IPS DF 6.9 (cell line): Measurements from ENCODE around the gene LRRC75A.
A peak's percentile ranks its signal among the peaks of the same experiment; 100 is the strongest.
"Not testable (repeated sequence)": the region's sequence is repeated elsewhere in the genome, so short reads cannot be mapped to it uniquely, and the experiment has no call there.

Source experiments
- DNase-seq: peaks from one replicate; pipeline ENCODE4 v3.0.0-alpha.2; 2013; ENCODE audit warnings: low read depth, low spot score
- H3K27ac ChIP-seq: one replicate; pipeline ENCODE4 v1.5.1; 2013; ENCODE audit warnings: low read length, control low read depth
- H3K27me3 ChIP-seq: 2 replicates; pipeline ENCODE4 v1.6.1; 2013; ENCODE audit warnings: mild to moderate bottlenecking, low read length; ENCODE audit not compliant: control insufficient read depth, insufficient read depth
- H3K36me3 ChIP-seq: 2 replicates; pipeline ENCODE4 v1.6.1; 2013; ENCODE audit warnings: low read length; ENCODE audit not compliant: control insufficient read depth, insufficient read depth
- H3K4me1 ChIP-seq: 2 replicates; pipeline ENCODE4 v1.6.1; 2013; ENCODE audit warnings: low read length; ENCODE audit not compliant: control insufficient read depth, insufficient read depth
- H3K4me3 ChIP-seq: 2 replicates; pipeline ENCODE4 v1.5.1; 2013; ENCODE audit warnings: mild to moderate bottlenecking, low read length
- H3K9me3 ChIP-seq: 2 replicates; pipeline ENCODE4 v1.6.1; 2013; ENCODE audit warnings: low read length, inconsistent platforms; ENCODE audit not compliant: control insufficient read depth, insufficient read depth
- WGBS: extraction: QIAGEN DNeasy Blood & Tissue Kit; methylation state at CpG from one replicate; pipeline ENCODE4 v1.1.7; 2013; ENCODE audit warnings: mixed read lengths, missing lambda C conversion rate; ENCODE audit not compliant: insufficient read length, insufficient coverage; 5-methylcytosine and 5-hydroxymethylcytosine counted together

The LRRC75A gene

DNA sequence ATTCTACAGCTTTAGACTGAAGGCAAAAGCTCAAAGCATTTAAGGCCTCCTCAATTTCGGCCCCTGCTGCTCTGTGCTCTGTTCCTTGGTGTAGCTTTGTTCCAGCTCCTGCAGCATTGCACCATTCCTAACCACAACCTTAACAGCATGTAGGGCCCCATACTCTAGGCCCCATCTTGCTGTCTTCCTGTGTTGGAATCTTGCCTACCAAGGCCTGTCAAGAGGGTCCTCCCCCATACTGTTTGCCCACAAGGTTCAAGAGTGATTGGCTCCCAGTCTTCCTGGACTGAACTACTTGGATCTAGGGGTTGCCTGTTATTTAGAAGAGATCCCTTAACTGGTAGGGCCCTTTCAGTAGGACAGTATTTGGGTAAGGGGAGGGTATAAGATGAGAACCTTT, 49.9 kb downstream of the LRRC75A start:
- no CpG with 5 or more reads among the region's 1 CpG for WGBS
- H3K9me3 ChIP-seq = no peaks in the 10 kb centered on the region
- no peak overlapping the region for H3K4me3 ChIP-seq
- DNase-seq = no peak
- peaks cover 3% of the 10 kb centered on the region; the same call in 1 of the 2 replicates for H3K4me1 ChIP-seq
- no peaks in the 10 kb centered on the region for H3K27me3 ChIP-seq
- H3K36me3 ChIP-seq = peaks cover 48% of the 10 kb centered on the region
- H3K27ac ChIP-seq = no peak overlapping the region

DNA sequence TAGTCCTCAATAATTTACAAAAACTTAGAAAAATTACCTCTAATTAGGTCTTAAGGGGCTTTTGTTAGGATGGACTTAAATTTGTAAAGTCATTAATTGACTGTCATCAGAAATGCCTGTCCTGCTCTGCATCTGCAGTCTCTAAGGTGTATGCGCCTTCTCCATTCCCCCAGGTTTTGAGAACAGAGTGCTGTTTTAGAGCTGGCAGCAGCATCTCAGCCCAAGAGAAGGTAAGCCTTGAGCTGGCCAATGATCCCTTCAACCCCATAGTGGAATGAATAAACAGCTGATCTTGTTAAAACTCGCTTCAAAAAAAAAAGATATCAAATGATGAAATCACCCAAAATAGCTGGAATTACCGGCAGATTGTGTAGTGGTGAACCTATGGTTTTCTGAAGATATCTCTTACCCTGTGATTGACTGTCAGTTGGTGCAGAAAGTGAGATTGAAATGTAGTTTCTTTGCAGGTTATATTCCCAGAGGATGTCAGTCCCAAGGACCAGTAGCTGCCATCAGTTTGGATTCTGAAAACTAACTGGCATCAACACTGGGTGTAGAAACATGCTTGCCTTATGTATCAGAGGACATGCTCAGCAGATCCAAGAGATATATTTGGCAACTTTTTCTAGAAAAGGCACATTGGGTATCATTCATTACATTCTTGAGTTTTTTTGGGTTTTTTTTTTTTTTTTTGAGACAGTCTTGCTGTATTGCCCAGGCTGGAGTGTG, 50.9 kb downstream of the LRRC75A start:
- Histone ChIP-seq H3K4me1 (peaks cover 2% of the 10 kb centered on the region; the same call in 1 of the 2 replicates), H3K4me3 (no peak overlapping the region), H3K27ac (no peak overlapping the region), H3K27me3 (no peaks in the 10 kb centered on the region), H3K9me3 (no peaks in the 10 kb centered on the region), H3K36me3 (peaks cover 45% of the 10 kb centered on the region)
- WGBS = no CpG with 5 or more reads among the region's 3 CpGs
- DNase-seq = no peak

DNA sequence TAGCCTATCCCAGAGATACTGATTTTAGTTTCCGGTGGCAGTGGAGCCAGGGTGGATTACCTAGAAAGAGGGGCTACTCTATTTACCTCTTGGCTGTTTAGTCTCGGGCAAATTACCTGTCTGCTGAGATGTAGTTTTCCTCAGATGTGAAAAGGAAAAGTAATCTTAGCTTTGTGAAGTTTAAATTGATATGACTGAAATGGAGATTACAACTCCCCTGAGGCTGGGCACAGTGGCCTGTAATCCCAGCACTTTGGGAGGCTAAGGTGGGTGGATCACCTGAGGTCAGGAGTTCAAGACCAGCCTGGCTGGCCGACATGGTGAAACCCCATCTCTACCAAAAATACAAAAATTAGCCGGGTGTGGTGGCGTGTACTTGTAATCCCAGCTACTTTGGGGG, 51.6 kb downstream of the LRRC75A start:
- H3K4me1 ChIP-seq, H3K27ac ChIP-seq: not testable (repeated sequence)
- WGBS = no CpG with 5 or more reads among the region's 5 CpGs

DNA sequence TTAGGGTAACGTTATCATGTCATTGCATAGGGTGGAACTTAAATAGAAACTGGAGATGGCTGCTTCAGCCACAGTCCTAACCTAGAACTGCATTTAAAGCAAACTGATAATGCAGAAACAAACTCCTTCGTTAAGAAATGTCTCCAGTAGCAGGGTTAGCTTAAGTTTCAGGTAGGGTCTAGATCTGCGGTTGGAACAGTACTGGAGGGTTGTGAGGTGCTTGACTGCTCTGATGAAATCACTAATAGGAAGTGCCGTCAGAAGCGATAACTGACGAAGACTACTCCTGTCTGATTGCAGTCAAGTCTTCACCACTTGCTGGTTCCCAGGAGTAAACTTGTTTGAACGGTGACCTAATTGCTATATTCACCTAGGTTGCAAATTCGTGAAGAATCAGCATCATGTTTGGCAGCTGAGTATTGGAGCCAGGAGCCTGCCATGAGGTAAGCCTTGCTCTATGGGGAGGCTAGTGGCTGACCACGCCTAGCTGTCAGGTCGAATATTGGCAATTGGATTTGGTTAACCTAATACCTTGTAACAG, 52.1 kb downstream of the LRRC75A start:
- Histone ChIP-seq H3K36me3 (peaks cover 45% of the 10 kb centered on the region), H3K9me3 (no peaks in the 10 kb centered on the region), H3K27ac (peak overlapping the region; percentile 12), H3K4me3 (peak overlapping the region; percentile 92), H3K4me1 (peaks cover 2% of the 10 kb centered on the region; the same call in 1 of the 2 replicates), H3K27me3 (no peaks in the 10 kb centered on the region)
- no CpG with 5 or more reads among the region's 10 CpGs for WGBS
- no peak for DNase-seq

More for the DNA sequence above, 51.6 kb downstream of the LRRC75A start:
- H3K27me3 ChIP-seq, DNase-seq, H3K9me3 ChIP-seq: not testable (repeated sequence)
- peak overlapping the region; percentile 92; the same call in 1 of the 2 replicates for H3K4me3 ChIP-seq
- H3K36me3 ChIP-seq = peaks cover 45% of the 10 kb centered on the region

DNA sequence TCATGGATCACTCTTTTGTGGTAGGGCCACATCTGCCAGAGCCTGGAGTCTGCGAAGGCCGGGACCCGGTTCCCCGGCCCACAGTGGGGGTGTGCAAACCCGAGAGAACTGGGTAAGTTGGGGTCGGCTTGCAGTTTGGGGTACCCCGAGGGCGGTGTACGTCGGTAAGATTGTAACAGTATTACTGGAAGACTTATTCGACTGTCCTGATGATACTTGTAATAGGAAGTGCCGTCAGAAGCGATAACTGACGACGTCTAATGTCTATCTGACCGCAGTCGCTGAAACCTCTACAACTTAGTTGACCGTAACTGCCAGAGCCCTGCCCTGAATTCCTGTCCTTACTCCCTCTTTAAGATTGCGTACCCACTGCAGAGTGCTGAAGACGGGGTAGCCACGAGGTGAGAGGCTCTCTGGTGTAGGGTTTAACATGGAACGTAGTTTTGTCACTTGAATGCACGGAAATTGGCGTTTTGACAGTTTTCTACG, 52.6 kb downstream of the LRRC75A start:
- Histone ChIP-seq H3K27me3 (no peaks in the 10 kb centered on the region), H3K27ac (peak overlapping the region; percentile 12), H3K36me3 (peaks cover 42% of the 10 kb centered on the region), H3K4me1 (peaks cover 6% of the 10 kb centered on the region; the same call in 1 of the 2 replicates), H3K4me3 (peak overlapping the region; percentile 92), H3K9me3 (no peaks in the 10 kb centered on the region)
- no peak for DNase-seq
- no CpG with 5 or more reads among the region's 25 CpGs for WGBS

DNA sequence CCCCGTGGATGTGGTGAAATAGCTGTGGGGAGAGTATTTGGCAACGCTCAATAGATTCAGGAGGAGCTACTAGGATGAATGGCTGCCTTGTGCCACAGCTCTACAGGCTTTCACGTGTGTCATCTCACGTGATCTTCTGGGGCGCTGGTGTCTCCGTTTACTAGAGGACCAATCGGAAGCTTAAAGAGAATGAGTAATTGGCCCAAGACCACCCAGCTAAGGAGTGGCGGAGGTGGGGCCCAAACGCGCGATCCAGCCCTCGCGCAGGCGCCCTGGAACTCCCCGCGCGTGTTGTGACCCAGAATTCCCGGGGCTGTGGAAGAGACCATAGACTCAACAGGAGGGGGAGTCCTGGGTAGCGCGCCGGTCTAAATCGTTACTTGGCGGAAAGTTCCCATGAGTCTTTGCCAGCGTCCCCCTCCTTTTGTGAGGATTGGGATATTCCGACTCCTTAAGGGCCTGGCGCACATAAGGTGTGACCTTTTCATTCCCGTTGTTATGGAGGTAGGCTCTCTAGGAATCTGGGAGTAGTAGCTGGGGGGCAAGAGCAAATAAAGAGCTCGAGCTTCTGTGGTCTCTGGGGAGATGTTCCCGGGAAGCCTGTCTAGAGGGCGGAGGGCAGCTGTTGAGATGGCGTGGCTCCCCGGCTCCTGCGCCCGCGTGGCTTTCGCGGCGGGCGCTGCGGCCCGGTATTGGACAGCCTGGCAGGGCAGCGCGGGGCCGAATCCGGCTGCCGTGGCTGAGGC, 53.3 kb downstream of the LRRC75A start:
- peaks cover 39% of the 10 kb centered on the region for H3K36me3 ChIP-seq
- peaks cover 6% of the 10 kb centered on the region; the same call in 1 of the 2 replicates for H3K4me1 ChIP-seq
- DNase-seq = peak; percentile 99
- H3K27me3 ChIP-seq = no peaks in the 10 kb centered on the region
- H3K9me3 ChIP-seq = no peaks in the 10 kb centered on the region
- H3K27ac ChIP-seq = no peak overlapping the region
- H3K4me3 ChIP-seq = peak overlapping the region; percentile 92
- WGBS = no CpG with 5 or more reads among the region's 46 CpGs

DNA sequence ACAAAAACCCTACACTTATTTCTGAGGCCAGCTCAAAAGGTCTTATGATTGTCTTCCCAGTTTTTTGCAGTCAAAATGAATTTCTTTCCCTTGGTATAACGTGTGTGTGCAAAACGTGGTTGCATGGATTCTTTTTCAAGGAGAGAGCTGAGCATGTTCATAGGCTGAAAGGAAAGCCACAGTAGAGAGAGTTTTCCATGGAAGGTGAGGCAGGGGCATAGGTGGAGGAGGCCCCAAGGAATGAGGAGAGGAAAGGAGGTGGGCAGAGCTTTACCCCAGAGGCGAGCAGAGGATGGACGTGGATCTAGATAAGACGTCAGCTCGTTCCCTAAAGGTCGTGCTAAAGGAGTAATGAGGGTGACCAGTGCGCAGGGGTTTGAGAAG, 53.8 kb downstream of the LRRC75A start:
- no CpG with 5 or more reads among the region's 8 CpGs for WGBS
- peak overlapping the region; percentile 22; the same call in 1 of the 2 replicates for H3K4me3 ChIP-seq
- H3K27ac ChIP-seq = no peak overlapping the region
- peaks cover 5% of the 10 kb centered on the region; the same call in 1 of the 2 replicates for H3K4me1 ChIP-seq
- no peak for DNase-seq
- peaks cover 33% of the 10 kb centered on the region for H3K36me3 ChIP-seq
- no peaks in the 10 kb centered on the region for H3K27me3 ChIP-seq
- H3K9me3 ChIP-seq = no peaks in the 10 kb centered on the region

DNA sequence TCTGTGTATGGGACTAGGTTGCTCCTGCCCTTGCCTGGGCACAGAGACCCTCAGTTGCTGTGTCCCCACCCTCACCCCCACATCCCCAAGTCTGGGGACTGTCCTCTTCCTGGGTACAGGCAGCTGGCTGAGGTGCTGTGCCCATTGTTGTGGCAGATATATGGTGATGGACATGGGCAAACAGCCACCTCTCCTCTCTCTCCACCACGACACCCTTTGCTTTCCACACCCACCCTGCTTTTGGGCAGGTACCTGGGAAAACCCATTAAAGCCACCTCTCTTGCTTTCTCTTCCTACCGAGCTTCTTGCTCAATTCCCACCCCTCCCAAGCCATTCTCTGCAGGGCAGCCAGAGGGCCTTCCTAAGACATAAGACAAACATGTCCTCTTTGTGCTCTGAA, 54.9 kb downstream of the LRRC75A start:
- no CpG with 5 or more reads among the region's 2 CpGs for WGBS
- peaks cover 5% of the 10 kb centered on the region; the same call in 1 of the 2 replicates for H3K4me1 ChIP-seq
- no peaks in the 10 kb centered on the region for H3K27me3 ChIP-seq
- DNase-seq = no peak
- no peak overlapping the region for H3K27ac ChIP-seq
- H3K36me3 ChIP-seq = peaks cover 22% of the 10 kb centered on the region
- H3K4me3 ChIP-seq = no peak overlapping the region
- no peaks in the 10 kb centered on the region for H3K9me3 ChIP-seq

DNA sequence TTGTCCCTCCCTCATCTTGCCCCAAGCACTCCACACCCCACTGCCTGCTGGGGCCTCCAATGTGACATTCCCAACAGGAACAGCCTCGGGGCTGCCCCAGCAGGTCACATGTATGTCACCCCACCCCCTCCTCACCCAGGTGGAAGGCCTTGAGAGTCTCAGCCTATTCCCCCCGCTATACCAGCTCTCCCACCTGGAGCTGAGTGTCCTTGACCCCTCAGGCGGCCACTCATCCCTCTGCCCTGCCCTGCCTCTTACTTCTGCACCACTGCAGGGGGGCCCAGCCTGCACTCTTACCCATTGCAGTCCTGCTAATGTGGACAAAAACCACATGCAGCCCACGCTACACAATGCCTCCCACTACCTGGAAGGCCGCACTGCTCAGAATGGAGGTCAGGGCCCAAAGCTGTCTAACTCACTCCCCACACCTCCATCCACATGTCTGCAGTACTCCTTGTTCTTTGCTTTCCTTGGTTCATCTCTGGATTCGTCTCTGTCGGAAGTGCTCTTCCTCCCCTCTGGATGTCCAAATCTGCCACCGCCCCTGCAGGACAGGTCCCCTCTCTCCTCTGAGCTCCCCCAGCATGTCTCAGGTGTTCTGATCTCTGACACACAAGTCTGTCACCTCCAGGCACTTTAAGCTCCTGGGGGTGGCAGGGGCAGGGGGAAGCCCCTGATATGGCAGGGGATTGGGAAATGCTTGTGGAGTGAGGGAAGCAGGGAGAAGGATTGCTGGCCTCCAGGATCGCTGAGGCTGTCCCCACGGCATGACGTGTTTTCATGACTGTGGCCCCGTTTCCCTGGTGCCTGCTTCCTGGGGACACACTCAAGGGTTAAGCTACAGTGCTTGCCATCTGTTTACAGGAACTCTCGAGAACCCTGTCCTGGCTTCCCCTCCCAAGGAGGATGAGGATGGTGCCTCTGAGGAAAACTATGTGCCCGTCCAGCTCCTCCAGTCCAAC, 55.8 kb downstream of the LRRC75A start:
- Histone ChIP-seq H3K9me3 (no peaks in the 10 kb centered on the region), H3K36me3 (peaks cover 15% of the 10 kb centered on the region; the same call in 1 of the 2 replicates), H3K4me1 (peaks cover 5% of the 10 kb centered on the region; the same call in 1 of the 2 replicates), H3K27ac (no peak overlapping the region), H3K4me3 (no peak overlapping the region), H3K27me3 (no peaks in the 10 kb centered on the region)
- no CpG with 5 or more reads among the region's 14 CpGs for WGBS
- DNase-seq = no peak
